MG63 (cell line): ENCODE results near the gene TRAPPC3L. TPM values are rescaled to one million over a fixed set of nuclear protein-coding genes. Genes with fewer than 3 reads are reported as not detected.
A peak's percentile ranks its signal among the peaks of the same experiment; 100 is the strongest.

ENCODE experiments used
- DNase-seq: peaks from one replicate; pipeline ENCODE4 v3.0.0-alpha.2; 2020
- H3K27me3 ChIP-seq: fragments of 250-450 bp; sonication (Bioruptor Pico); 2 replicates; pipeline ENCODE4 v1.5.1; 2020; ENCODE audit warnings: mild to moderate bottlenecking, moderate library complexity
- H3K36me3 ChIP-seq: fragments of 250-450 bp; sonication (Bioruptor Pico); 2 replicates; pipeline ENCODE4 v1.5.1; 2020; ENCODE audit warnings: mild to moderate bottlenecking, moderate library complexity
- H3K4me3 ChIP-seq: fragments of 250-450 bp; sonication (Bioruptor Pico); 2 replicates; pipeline ENCODE4 v1.5.1; 2020; ENCODE audit warnings: mild to moderate bottlenecking, moderate library complexity
- H3K9me3 ChIP-seq: fragments of 250-450 bp; sonication (Bioruptor Pico); 2 replicates; pipeline ENCODE4 v1.5.1; 2020; ENCODE audit warnings: mild to moderate bottlenecking, moderate library complexity
- total RNA-seq: library from RNA; depleted of rRNA; stranded (reverse); fragments of >200 nt; shearing (Covaris generic); gene quantifications from 2 replicates; pipeline ENCODE4 v1.2.3, GENCODE V29; 2014; ENCODE audit warnings: low replicate concordance; rRNA removed

TRAPPC3L gene
- total RNA-seq = not detected in 2 replicates

DNA sequence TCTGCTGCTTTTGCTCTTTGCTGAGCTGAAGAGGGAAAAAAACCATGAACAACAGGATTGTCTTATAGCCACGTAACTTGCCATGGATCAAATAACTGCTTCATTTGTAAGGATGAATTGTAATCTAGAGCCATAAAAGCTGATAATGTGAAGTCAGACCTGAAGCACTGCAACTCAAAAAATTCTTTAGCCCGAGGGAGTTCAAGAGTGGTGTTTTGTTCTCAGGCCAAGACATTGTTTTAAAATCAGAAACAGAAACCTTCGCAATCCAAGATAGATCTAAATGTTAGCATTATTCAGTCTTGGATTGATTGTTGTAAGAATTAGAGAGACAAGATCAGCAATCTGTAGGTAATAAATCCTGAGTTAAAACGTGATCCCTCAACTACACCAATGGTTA lies at the start of gene TRAPPC3L:
Gene TRAPPC3L (minus strand): TSS at position 34 of the 400 bp plus-strand sequence. CDS start 170 bp downstream, outside the sequence.
- Histone ChIP-seq H3K27me3 (peaks cover 29% of the 10 kb centered on the region), H3K36me3 (no peaks in the 10 kb centered on the region), H3K4me3 (no peak within 1 kb of the TSS), H3K9me3 (no peaks in the 10 kb centered on the region)
- no peak for DNase-seq

DNA sequence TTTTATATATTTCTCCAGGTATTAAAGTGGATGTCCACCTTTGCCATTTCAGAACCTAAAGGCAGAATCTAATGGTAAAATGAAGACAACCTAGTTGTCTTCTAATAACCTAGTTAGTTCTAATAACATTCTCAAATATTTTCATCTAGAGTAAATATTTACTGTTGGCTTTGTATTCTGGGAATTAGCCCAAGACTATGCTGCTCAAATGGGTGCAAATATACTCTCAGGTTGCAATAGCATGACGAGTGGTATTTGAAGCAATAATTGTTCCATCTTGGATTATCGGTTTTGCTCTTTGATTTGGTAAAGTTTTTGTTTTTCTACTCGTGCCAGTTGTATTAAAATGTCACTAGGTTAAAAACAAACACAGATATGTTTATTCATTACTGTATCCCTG lies 49.8 kb upstream of the TRAPPC3L start:
- no peak for DNase-seq
- H3K4me3 ChIP-seq = no peak overlapping the region
- H3K27me3 ChIP-seq = no peaks in the 10 kb centered on the region
- H3K9me3 ChIP-seq = no peaks in the 10 kb centered on the region
- peaks cover 26% of the 10 kb centered on the region for H3K36me3 ChIP-seq

DNA sequence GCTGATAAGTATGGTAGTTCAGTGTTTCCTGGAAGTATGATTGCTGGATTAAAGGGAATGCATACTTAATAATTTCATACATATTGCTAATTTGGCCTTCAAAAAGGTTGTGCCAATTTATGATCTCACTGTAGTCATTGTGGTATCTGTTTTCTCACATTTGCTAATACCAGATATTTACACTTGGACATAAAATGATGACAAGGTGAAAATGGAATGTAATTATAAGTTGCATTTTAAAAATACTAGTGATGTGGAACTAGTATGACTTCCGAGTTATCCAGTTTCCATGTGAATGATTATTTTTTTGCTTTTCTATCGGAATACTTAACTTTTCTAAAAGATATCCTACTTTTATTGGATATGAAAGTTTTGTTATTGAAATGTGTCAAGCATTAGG lies 41.3 kb upstream of the TRAPPC3L start:
- H3K4me3 ChIP-seq = no peak overlapping the region
- DNase-seq = no peak
- H3K36me3 ChIP-seq = peaks cover 55% of the 10 kb centered on the region
- no peaks in the 10 kb centered on the region for H3K9me3 ChIP-seq
- no peaks in the 10 kb centered on the region for H3K27me3 ChIP-seq

DNA sequence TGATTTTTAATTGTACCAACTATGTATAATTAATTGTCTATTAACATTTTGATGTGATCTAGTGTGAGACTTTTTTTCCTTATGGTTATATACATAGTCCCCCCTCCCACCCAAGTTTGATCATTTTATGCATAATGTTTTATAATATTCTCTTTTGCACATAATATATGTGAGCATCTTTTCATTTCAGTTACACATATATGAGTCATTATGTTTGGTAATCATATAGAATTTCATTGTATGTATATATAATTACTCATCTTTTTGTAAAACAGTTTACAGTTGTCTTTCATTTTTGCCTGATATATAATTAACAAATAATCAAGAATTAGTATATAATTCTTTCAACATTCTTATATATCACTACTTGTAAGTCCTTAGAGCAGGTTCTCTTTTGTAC lies 40.8 kb upstream of the TRAPPC3L start:
- no peak for DNase-seq
- Histone ChIP-seq H3K4me3 (no peak overlapping the region), H3K27me3 (no peaks in the 10 kb centered on the region), H3K36me3 (peaks cover 55% of the 10 kb centered on the region), H3K9me3 (no peaks in the 10 kb centered on the region)

DNA sequence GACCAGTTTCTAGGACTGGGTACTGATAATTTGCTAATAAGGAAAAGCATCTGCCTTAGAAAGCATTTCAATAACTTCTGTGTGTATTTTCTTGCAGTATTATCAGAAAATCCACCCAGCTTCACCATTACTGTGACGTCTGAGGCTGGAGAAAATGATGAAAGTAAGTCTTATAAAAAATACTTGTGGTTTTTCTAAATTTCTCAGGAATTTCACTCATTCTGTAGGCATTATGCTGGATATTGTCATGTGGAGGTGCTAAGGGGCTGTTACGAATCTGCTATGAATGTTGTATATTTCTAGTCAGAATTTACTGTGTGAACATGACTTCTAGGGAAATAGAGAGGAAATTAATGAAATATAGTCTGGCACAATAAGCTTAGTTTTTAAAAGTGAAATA lies 34.7 kb upstream of the TRAPPC3L start:
- Histone ChIP-seq H3K9me3 (no peaks in the 10 kb centered on the region), H3K27me3 (no peaks in the 10 kb centered on the region), H3K36me3 (peaks cover 73% of the 10 kb centered on the region), H3K4me3 (no peak overlapping the region)
- no peak for DNase-seq

DNA sequence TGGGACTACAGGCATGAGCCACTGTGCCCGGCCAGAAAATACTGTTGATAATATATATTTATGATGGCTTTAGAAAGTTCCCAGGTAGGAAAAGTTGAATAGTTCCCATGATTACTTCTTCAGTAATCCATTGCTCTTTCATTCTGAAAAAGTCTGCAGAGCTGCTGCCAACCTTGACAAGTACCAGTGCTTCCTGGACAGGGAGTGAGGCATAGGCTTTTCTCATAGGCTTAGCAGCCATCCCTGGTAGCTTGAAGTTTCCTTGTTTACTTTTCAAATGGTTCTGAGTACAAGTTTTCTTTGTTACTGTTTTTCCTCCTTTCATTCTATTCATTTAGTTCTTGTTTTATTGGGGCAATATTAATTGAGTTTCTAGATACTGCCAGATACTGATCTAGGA lies 33.7 kb upstream of the TRAPPC3L start:
- no peaks in the 10 kb centered on the region for H3K9me3 ChIP-seq
- DNase-seq = no peak
- H3K4me3 ChIP-seq = no peak overlapping the region
- peaks cover 70% of the 10 kb centered on the region for H3K36me3 ChIP-seq
- H3K27me3 ChIP-seq = no peaks in the 10 kb centered on the region

DNA sequence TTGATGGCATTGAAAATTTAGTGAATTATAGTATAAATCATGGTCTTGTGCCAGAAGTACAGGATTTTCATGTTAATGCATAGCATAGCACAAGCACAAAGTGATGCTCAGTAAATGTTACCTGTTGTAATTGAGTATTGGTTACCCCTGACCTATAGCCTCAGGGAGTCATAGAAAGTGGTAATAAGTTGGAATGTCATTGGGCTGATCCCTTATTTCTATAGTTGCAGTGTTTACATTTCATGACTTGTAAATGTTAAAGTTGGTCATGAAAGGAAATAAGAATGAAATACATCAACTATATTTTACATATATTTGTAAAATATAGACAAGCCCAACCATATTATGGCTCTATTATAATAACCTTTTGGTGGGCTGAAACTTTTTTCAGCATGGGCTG lies 32.9 kb upstream of the TRAPPC3L start:
- H3K4me3 ChIP-seq = no peak overlapping the region
- H3K36me3 ChIP-seq = peaks cover 71% of the 10 kb centered on the region
- H3K27me3 ChIP-seq = no peaks in the 10 kb centered on the region
- DNase-seq = no peak
- H3K9me3 ChIP-seq = no peaks in the 10 kb centered on the region

DNA sequence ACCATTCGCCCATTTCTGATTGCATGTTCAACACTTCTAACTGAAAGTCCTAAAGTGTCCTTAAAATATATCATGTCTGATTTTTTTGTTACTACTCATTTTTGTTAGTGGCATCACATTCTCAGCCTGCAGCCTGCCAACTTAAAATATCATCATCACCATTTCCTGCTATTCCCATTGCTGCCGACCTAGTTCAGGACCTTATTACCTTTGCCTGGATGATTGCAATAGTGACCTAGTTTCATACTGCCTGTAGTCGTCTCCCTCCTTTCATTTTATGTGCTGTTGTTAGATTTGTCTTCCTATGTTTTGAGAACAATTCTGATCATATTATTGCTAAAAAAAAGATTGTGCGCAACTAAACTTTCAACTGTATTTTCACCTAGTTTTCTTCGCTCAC lies 32.0 kb upstream of the TRAPPC3L start:
- no peaks in the 10 kb centered on the region for H3K9me3 ChIP-seq
- no peak overlapping the region for H3K4me3 ChIP-seq
- H3K27me3 ChIP-seq = no peaks in the 10 kb centered on the region
- peaks cover 67% of the 10 kb centered on the region for H3K36me3 ChIP-seq
- no peak for DNase-seq

DNA sequence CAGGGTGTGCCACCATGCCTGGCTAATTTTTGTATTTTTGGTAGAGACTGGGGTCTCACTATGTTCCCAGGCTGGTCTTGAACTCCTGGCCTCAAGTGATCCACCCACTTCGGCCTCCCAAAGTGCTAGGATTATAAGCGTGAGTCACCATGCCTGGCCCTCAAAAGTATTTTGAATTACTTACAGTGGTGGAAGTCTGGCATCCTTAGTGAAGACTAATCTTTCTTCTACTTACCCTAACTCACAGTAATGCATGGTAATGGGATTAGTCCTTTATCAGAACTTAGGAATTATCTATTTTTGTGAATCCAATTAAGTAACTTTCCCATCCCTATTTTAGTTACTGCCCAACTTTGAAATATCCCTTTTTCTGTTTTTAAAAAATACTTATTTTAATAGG lies 29.7 kb upstream of the TRAPPC3L start:
- no peak for DNase-seq
- Histone ChIP-seq H3K36me3 (peaks cover 47% of the 10 kb centered on the region), H3K9me3 (no peaks in the 10 kb centered on the region), H3K4me3 (no peak overlapping the region), H3K27me3 (no peaks in the 10 kb centered on the region)

DNA sequence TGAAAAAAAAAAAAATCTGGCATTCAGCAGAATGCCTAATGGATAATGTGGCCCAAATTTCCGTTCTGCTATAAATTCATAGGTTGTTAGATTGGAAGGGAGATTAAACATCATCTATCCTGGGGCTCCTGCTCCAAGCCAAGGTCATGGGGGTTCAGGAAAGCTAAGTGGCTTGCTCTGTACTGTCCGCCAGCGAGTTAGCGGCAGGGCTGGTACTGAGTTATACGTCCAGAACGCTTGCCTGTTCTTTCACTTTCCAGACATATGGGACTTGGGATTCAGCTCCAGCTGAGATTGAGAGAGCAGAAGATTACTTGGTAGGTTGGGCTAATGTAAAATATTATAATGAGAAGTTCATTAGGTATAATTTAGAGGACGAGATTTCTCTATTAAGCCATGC lies 26.7 kb upstream of the TRAPPC3L start:
- H3K4me3 ChIP-seq = peak overlapping the region; percentile 87
- no peaks in the 10 kb centered on the region for H3K9me3 ChIP-seq
- DNase-seq = peak; percentile 37
- H3K36me3 ChIP-seq = peaks cover 30% of the 10 kb centered on the region
- H3K27me3 ChIP-seq = no peaks in the 10 kb centered on the region

DNA sequence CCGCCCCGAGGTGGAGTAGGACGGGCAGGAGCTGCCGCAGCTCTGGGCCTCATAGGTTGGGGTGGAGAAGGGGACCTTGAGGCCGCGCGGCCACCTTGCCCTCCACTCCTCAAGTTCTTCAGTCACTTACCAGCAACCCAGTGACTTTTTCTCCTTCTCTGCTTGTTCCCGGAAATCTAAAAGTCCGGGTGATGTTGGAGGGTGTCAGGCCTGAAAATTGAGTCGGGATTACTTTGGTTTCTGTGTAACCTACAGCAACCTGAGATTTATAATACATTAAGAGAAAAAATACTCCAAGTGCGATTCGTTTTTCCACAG lies 26.2 kb upstream of the TRAPPC3L start:
- H3K27me3 ChIP-seq = no peaks in the 10 kb centered on the region
- H3K9me3 ChIP-seq = no peaks in the 10 kb centered on the region
- no peak for DNase-seq
- peak overlapping the region; percentile 87 for H3K4me3 ChIP-seq
- H3K36me3 ChIP-seq = peaks cover 26% of the 10 kb centered on the region

DNA sequence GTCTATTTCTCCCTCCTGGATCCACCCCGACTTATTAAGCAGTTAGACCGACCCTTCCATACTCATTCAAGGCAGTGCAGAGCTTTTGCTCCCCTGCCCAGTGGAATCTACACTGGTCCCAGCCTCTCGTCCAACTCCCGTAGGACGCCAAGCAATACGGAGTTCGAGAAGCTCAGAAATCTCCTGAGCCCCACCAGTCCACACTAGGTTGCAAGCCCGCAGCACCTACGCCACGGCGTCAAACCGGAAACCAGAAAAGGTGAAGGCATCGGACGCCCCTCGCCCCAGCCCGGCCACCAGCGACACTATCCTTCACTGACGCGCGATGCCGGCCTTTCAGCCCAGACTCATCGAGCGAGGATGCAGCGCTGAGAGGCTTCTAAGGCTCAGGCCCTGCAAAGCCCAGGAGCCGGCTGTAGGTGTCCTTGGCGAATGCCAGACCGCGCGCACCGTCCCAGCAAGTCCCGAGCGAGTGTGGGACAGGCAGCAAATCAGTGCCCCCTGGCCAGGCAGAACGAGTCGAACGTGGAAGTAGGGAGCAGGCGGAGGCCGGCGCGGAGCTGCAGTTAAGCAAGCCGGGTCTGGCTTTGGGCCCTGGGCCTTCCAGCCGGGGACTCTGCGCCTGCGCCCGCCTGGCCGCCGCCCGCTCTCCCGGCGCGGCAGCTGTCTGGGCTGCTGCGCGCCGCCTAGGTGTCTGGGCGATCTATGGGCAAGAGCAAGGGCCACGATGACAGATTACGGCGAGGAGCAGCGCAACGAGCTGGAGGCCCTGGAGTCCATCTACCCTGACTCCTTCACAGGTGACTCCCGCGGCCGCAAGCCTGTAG lies 25.6 kb upstream of the TRAPPC3L start, which contains the start of gene RWDD1:
Gene RWDD1 (plus strand): TSS at position 649 of the 827 bp plus-strand sequence. CDS start 79 bp downstream, at position 728.
- Histone ChIP-seq H3K9me3 (no peaks in the 10 kb centered on the region), H3K36me3 (peaks cover 20% of the 10 kb centered on the region), H3K4me3 (peak within 1 kb of the TSS; percentile 87), H3K27me3 (no peaks in the 10 kb centered on the region)
- DNase-seq = peak; percentile 99

DNA sequence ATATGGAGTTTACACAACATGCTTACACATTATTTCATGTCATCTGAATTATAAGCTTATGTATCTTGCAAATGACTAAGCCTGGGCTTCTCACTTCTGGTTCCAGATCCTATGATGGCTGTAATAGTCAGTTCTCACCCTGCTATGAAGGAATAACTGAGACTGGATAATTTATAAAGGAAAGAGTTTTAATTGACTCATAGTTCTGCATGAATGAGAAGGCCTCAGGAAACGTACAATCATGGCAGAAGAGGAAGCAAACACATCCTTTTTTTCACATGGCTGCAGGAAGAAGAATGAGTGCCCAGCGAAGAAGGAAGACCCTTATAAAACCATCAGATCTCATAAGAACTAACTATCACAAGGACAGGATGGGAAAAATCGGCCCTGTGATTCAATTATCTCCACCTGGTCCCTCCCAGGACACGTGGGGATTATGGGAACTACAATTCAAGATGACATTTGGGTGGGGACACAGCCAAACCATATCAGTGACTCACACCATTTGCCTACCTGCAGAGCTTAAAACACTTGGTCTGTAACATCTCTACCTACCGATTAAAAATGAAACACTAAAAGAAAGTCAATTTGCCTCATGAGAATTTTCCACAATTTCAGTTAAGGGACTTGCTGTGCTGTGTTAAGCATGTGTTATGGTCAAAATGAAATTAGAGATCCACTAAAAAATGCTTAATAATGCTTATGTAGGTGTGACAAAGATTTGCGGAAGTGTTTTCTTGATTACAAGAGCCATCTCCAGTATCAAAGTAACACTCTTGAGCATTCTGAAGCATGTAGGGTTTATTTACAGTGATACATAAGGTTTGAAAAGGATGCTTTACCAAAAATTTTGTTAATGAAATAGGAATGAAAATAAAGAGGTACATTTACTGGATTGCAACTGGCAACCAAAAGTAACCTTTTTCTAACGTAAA lies 23.6 kb upstream of the TRAPPC3L start:
- Histone ChIP-seq H3K27me3 (no peaks in the 10 kb centered on the region), H3K4me3 (no peak overlapping the region), H3K9me3 (no peaks in the 10 kb centered on the region), H3K36me3 (peaks cover 4% of the 10 kb centered on the region)
- DNase-seq = no peak

DNA sequence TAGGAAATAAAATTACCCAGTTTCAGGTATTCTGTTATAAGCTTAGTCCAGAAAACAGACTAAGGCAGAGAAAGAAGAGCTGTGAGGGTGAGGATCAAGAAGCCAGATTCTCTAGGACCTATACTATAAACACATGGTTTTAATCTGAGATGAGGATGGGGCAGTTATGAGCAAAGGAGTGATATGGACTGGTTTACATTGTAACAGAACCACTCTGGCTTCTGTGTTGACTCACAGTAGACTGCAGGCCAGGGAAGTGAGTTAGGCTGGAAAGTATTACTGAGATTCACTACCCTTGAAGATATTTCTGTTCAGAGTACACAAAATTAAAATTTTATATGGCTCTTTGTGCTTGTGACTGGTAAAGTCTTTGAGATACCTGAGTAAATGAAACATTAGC lies 22.6 kb upstream of the TRAPPC3L start:
- H3K27me3 ChIP-seq = no peaks in the 10 kb centered on the region
- no peak for DNase-seq
- H3K36me3 ChIP-seq = no peaks in the 10 kb centered on the region
- H3K4me3 ChIP-seq = no peak overlapping the region
- no peaks in the 10 kb centered on the region for H3K9me3 ChIP-seq

DNA sequence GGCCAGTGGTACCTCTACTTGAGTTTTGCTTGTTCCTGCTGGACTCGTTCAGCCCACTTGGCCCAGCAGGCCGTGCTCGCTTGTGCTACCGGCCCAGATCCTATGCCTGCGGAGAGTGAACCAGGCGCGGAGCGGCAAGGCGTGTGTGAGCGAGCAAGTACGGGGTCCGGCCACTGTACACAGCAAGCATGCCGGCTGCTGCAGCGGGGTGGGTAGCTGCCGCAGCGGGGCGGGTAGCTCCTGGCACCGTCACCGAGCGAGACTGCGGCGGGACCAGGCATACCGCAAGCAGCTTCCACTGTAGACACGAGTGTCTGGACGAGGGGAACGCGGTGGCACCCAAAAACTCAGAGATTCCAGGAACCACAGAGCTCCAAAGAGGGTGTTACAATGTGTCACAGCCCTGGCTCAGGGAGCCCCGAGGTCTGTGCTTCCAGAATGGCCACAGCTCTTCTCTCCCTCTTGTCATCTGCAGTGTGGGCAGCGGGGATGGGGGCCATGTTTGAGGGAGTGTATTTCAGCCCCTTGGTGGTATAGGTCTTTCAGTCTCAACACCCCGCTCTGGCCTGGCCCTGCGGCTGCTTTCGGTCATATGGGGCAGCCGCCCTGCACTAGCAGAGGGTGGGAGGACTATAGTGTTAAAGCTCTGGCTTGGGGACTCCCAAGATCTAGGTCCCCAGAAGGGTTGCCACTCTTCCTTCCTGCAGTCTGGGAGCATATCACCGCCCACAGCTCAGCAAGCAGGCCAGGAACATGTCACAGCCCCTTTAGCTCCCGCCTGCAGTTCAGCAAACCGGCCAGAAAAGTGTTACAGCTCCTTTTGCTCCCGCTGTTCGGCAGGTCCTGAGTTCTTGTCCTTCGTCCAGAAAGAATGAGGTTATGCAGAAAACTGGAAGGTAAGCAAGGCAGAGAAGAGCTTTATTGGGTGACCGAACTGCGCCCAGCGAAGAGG lies 19.7 kb upstream of the TRAPPC3L start:
- no peaks in the 10 kb centered on the region for H3K9me3 ChIP-seq
- DNase-seq = no peak
- H3K36me3 ChIP-seq = no peaks in the 10 kb centered on the region
- H3K4me3 ChIP-seq = no peak overlapping the region
- H3K27me3 ChIP-seq = 0 out of 2 replicates have a peak, but pooled peaks cover 5% of the 10 kb centered on the region

DNA sequence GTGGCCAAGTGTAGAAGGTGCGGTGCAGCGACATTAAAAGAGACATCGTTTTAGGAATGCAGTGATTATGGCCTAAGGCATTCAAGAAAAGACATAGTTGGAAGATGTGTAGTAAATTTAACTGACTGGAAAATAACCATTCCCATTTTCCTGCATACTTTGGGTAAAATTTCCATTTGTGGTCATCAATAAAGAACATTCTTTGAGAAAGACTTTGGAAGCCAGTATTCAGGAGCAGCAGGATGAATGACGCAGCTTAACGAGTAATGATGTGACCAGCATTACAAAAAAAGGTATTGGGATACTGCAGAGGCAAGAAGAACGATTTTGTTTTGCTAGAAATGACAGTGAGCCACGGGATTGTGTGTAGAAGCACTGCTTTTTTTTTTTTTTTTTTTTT lies 18.8 kb upstream of the TRAPPC3L start:
- DNase-seq = no peak
- no peaks in the 10 kb centered on the region for H3K36me3 ChIP-seq

More for the DNA sequence above, 18.8 kb upstream of the TRAPPC3L start:
- Histone ChIP-seq H3K27me3 (0 out of 2 replicates have a peak, but pooled peaks cover 5% of the 10 kb centered on the region), H3K9me3 (no peaks in the 10 kb centered on the region), H3K4me3 (no peak overlapping the region)
